ENCODE measurements around the gene TBC1D5.

Gene TBC1D5

DNA sequence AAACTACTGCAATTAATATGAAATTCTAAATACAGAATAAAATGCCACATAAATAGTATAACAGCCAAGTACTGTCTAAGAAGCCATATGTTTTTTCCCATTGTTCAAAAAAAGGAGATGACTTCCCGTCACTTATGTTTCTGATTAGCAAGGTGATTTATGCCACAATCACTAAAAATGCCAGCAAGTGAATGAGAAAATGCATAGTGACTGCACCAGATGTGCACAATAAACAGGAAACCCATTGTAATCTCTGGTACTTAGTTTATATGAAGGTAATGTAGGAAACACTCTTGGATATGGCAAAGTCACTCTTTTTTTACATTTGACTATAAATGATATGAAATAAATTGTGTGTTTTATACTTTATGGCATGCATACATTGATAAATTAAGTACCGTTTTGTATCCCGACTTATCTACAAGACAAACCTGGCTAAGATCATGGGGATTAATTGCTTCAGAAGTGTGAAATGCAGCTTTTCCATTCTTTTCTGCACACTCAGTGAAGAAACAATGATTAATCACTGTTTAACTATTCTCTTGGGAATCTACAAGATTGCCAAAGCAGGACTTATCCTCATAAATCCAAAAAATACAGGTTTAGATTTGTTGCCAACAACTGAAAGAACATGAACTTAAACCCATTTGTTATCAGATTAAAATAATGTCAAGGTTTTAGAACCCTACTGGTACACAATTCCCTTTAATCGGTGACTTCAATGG lies 164.5 kb downstream of the TBC1D5 start:
- no peak for TF ChIP-seq POLR2AphosphoS5 (IDR thresholded peaks at IDR 0.05; ENCODE audit: borderline replicate concordance, low read depth, low read length)
- no peak for TF ChIP-seq EZH2 (IDR thresholded peaks at IDR 0.05)
- no peak for TF ChIP-seq FOXP2 (optimal IDR thresholded peaks at IDR 0.05; ENCODE audit: control extremely low read depth, extremely low read length, insufficient read depth)
- DNase-seq (ENCODE audit: low read depth, low spot score): no peak
- H3K27ac ChIP-seq: no peak overlapping the region
- H3K4me3 ChIP-seq: no peak overlapping the region
- H3K36me3 ChIP-seq (ENCODE audit: insufficient read depth, low read length): no peaks in the 10 kb centered on the region
- no peak overlapping the region for H3K9ac ChIP-seq (ENCODE audit: insufficient read length)
- H3K9me3 ChIP-seq (ENCODE audit: low read depth, low read length): no peaks in the 10 kb centered on the region

DNA sequence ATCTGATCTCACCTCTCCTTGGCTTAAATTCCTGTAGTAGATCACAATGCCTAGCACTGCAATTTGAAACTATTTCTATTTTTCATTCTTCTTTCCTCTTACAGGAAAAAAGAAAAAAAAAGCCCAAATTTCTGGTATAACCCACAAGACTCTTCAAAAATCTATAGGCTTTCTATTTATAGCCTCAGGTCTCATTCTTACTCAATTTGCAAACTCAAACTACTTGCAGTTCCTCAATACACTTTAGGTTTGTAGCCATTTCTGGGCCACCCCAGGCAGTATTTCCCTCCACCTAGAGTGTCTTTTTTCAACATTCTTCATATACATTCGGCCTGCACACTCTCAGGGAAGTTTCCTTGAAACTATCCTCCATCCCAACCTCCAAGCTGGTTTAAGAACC lies 169.0 kb downstream of the TBC1D5 start:
- H3K9me3 ChIP-seq (ENCODE audit: low read depth, low read length): no peaks in the 10 kb centered on the region
- H3K27ac ChIP-seq: no peak overlapping the region
- no peak overlapping the region for H3K4me3 ChIP-seq
- no peaks in the 10 kb centered on the region for H3K36me3 ChIP-seq (ENCODE audit: insufficient read depth, low read length)
- no peak for DNase-seq (ENCODE audit: low read depth, low spot score)
- no peak for TF ChIP-seq POLR2AphosphoS5 (IDR thresholded peaks at IDR 0.05; ENCODE audit: borderline replicate concordance, low read depth, low read length)
- no peak for TF ChIP-seq EZH2 (IDR thresholded peaks at IDR 0.05)
- TF ChIP-seq FOXP2 (optimal IDR thresholded peaks at IDR 0.05; ENCODE audit: control extremely low read depth, extremely low read length, insufficient read depth): no peak
- H3K9ac ChIP-seq (ENCODE audit: insufficient read length): no peak overlapping the region

DNA sequence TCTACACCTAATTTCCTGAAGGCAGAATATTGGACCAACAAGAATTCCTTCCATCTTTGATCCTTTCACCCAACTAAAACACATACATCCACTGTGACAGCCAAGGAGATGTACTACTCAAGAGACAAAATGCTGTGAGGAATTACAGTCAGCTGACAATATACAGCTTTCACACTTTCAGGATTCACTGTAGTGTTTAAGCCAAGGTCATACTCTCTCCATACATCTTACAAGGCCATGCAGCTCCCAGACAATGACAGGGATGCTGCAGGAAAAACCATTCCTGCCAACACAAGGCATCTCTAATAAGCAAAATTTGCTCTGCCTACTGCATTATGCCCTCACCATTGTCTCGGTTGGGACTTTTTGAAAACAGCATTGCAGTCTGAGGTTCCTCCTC lies 170.7 kb downstream of the TBC1D5 start:
- TF ChIP-seq FOXP2 (optimal IDR thresholded peaks at IDR 0.05; ENCODE audit: control extremely low read depth, extremely low read length, insufficient read depth) (no peak), POLR2AphosphoS5 (IDR thresholded peaks at IDR 0.05; ENCODE audit: borderline replicate concordance, low read depth, low read length) (no peak), EZH2 (IDR thresholded peaks at IDR 0.05) (no peak)
- H3K9ac ChIP-seq (ENCODE audit: insufficient read length): no peak overlapping the region
- no peak for DNase-seq (ENCODE audit: low read depth, low spot score)
- no peaks in the 10 kb centered on the region for H3K9me3 ChIP-seq (ENCODE audit: low read depth, low read length)
- no peak overlapping the region for H3K27ac ChIP-seq
- H3K4me3 ChIP-seq: no peak overlapping the region
- H3K36me3 ChIP-seq (ENCODE audit: insufficient read depth, low read length): no peaks in the 10 kb centered on the region

GRCh38 chr3:17562845-17563244 lies 179.6 kb downstream of the TBC1D5 start:
- TF ChIP-seq POLR2AphosphoS5 (IDR thresholded peaks at IDR 0.05; ENCODE audit: borderline replicate concordance, low read depth, low read length) (no peak), FOXP2 (optimal IDR thresholded peaks at IDR 0.05; ENCODE audit: control extremely low read depth, extremely low read length, insufficient read depth) (no peak), EZH2 (IDR thresholded peaks at IDR 0.05) (no peak)
- no peak overlapping the region for H3K4me3 ChIP-seq
- DNase-seq (ENCODE audit: low read depth, low spot score): no peak
- no peak overlapping the region for H3K27ac ChIP-seq
- H3K36me3 ChIP-seq (ENCODE audit: insufficient read depth, low read length): no peaks in the 10 kb centered on the region
- no peaks in the 10 kb centered on the region for H3K9me3 ChIP-seq (ENCODE audit: low read depth, low read length)
- no peak overlapping the region for H3K9ac ChIP-seq (ENCODE audit: insufficient read length)

- no peaks in the 10 kb centered on the region for H3K36me3 ChIP-seq (ENCODE audit: insufficient read depth, low read length)
- no peak for DNase-seq (ENCODE audit: low read depth, low spot score)
- no peak overlapping the region for H3K27ac ChIP-seq
- no peaks in the 10 kb centered on the region for H3K9me3 ChIP-seq (ENCODE audit: low read depth, low read length)
- H3K4me3 ChIP-seq: no peak overlapping the region
- no peak for TF ChIP-seq POLR2AphosphoS5 (IDR thresholded peaks at IDR 0.05; ENCODE audit: borderline replicate concordance, low read depth, low read length)
- TF ChIP-seq EZH2 (IDR thresholded peaks at IDR 0.05): no peak
- no peak for TF ChIP-seq FOXP2 (optimal IDR thresholded peaks at IDR 0.05; ENCODE audit: control extremely low read depth, extremely low read length, insufficient read depth)
- H3K9ac ChIP-seq (ENCODE audit: insufficient read length): no peak overlapping the region
Measured at GRCh38 chr3:17558565-17558964, 183.9 kb downstream of the TBC1D5 start.

- DNase-seq (ENCODE audit: low read depth, low spot score): no peak
Measured at GRCh38 chr3:17557749-17558463, 184.5 kb downstream of the TBC1D5 start.

DNA sequence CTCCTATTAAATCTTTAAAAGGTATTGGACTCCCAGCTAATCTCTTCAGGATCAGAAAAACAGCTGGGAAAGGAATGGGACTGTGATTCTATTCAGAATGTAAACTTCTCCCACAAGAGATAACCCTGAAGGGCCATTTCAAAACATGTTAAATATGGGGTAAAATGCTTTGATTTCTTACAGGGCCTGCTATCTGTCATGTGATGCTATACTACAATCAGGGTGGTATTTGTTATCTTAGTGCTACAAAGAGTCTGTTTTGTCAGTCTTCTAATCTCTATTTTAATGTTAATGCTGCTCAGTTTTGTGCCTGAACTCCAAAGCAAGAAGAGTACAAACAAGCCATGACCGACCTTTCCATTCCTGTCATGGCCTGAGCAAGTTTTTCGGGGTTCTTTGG lies 186.9 kb downstream of the TBC1D5 start:
- H3K36me3 ChIP-seq (ENCODE audit: insufficient read depth, low read length): no peaks in the 10 kb centered on the region
- no peak for DNase-seq (ENCODE audit: low read depth, low spot score)
- no peaks in the 10 kb centered on the region for H3K9me3 ChIP-seq (ENCODE audit: low read depth, low read length)
- H3K27ac ChIP-seq: no peak overlapping the region
- H3K9ac ChIP-seq (ENCODE audit: insufficient read length): no peak overlapping the region
- no peak overlapping the region for H3K4me3 ChIP-seq
- TF ChIP-seq POLR2AphosphoS5 (IDR thresholded peaks at IDR 0.05; ENCODE audit: borderline replicate concordance, low read depth, low read length) (no peak), FOXP2 (optimal IDR thresholded peaks at IDR 0.05; ENCODE audit: control extremely low read depth, extremely low read length, insufficient read depth) (no peak), EZH2 (IDR thresholded peaks at IDR 0.05) (no peak)

More at GRCh38 chr3:17557749-17558463, 184.5 kb downstream of the TBC1D5 start:
- Histone ChIP-seq H3K36me3 (ENCODE audit: insufficient read depth, low read length) (no peaks in the 10 kb centered on the region), H3K27ac (no peak overlapping the region), H3K9me3 (ENCODE audit: low read depth, low read length) (no peaks in the 10 kb centered on the region), H3K4me3 (no peak overlapping the region), H3K9ac (ENCODE audit: insufficient read length) (no peak overlapping the region)
- TF ChIP-seq EZH2 (IDR thresholded peaks at IDR 0.05) (no peak), FOXP2 (optimal IDR thresholded peaks at IDR 0.05; ENCODE audit: control extremely low read depth, extremely low read length, insufficient read depth) (no peak), POLR2AphosphoS5 (IDR thresholded peaks at IDR 0.05; ENCODE audit: borderline replicate concordance, low read depth, low read length) (no peak)

- no peak for DNase-seq (ENCODE audit: low read depth, low spot score)
- TF ChIP-seq FOXP2 (optimal IDR thresholded peaks at IDR 0.05; ENCODE audit: control extremely low read depth, extremely low read length, insufficient read depth) (no peak), POLR2AphosphoS5 (IDR thresholded peaks at IDR 0.05; ENCODE audit: borderline replicate concordance, low read depth, low read length) (no peak), EZH2 (IDR thresholded peaks at IDR 0.05) (no peak)
Measured at GRCh38 chr3:17554078-17554477, 188.4 kb downstream of the TBC1D5 start.

More at GRCh38 chr3:17554078-17554477, 188.4 kb downstream of the TBC1D5 start:
- Histone ChIP-seq H3K9ac (ENCODE audit: insufficient read length) (no peak overlapping the region), H3K4me3 (no peak overlapping the region), H3K27ac (no peak overlapping the region), H3K9me3 (ENCODE audit: low read depth, low read length) (no peaks in the 10 kb centered on the region), H3K36me3 (ENCODE audit: insufficient read depth, low read length) (no peaks in the 10 kb centered on the region)
